Tibial nerve (tissue), 4 donors: Measurements from ENCODE around the gene PRKCZ.

Experiments
- CTCF ChIP-seq, 5 experiments: fragments of 200-600 bp in 3 of 5; fragments of 450-650 bp in 2 of 5; sonication (generic) in 3 of 5; IDR thresholded peaks; one replicate each; pipeline ENCODE4 v1.5.1; 2016 to 2019; ENCODE audit warnings: antibody characterized with exemption in 5 of 5, mild to moderate bottlenecking in 3 of 5, moderate library complexity in 2 of 5
- EP300 ChIP-seq, 2 donors: sonication (generic); formaldehyde crosslinking; IDR thresholded peaks; one replicate each; pipeline ENCODE4 v1.6.1; 2017; ENCODE audit warnings: antibody characterized with exemption in 2 of 2, mild to moderate bottlenecking in 1 of 2
- POLR2A ChIP-seq, 2 donors: fragments of 450-650 bp; IDR thresholded peaks; one replicate each; pipeline ENCODE4 v1.6.1; 2017; ENCODE audit warnings: antibody characterized with exemption in 2 of 2, mild to moderate bottlenecking in 2 of 2, moderate library complexity in 2 of 2

GRCh38 chr1:2178875-2179274, 128.7 kb downstream of the PRKCZ start:
- TF ChIP-seq CTCF (IDR thresholded peaks at IDR 0.05) (no peak), EP300 (IDR thresholded peaks at IDR 0.05) (no peak), POLR2A (IDR thresholded peaks at IDR 0.05) (no peak)
